Measurements from ENCODE around the gene LRP8.

The LRP8 gene

GRCh38 chr1:53341961-53342707, 14.3 kb upstream of the LRP8 start:
- Histone ChIP-seq H4K20me1 (ENCODE audit: low read depth, low read length) (no peaks in the 10 kb centered on the region), H3K9ac (ENCODE audit: low read length) (no peak overlapping the region), H3K9me3 (ENCODE audit: insufficient read depth, low read length) (no peaks in the 10 kb centered on the region), H3K4me3 (ENCODE audit: insufficient read depth, low read length, poor library complexity, severe bottlenecking) (no peak overlapping the region), H3K27me3 (ENCODE audit: low read length) (no peaks in the 10 kb centered on the region), H2AFZ (ENCODE audit: low read depth, low read length, severe bottlenecking) (no peak overlapping the region), H3K27ac (ENCODE audit: low read depth, low read length) (no peak overlapping the region), H3K79me2 (ENCODE audit: insufficient read depth, low read length) (no peaks in the 10 kb centered on the region), H3K36me3 (ENCODE audit: low read length) (0 out of 2 replicates have a peak, but pooled peaks cover 7% of the 10 kb centered on the region), H3F3A (ENCODE audit: insufficient read depth) (no peaks in the 10 kb centered on the region), H3K4me2 (ENCODE audit: low read depth, low read length, poor library complexity, severe bottlenecking) (no peak overlapping the region), H3K9me2 (replicated peaks; ENCODE audit: insufficient read depth, low read length) (no peaks in the 10 kb centered on the region)
- no peak for TF ChIP-seq EZH2phosphoT487 (conservative IDR thresholded peaks at IDR 0.05; ENCODE audit: low read length)
- TF ChIP-seq CTCF (IDR thresholded peaks at IDR 0.05; ENCODE audit: insufficient read depth, low read length, poor library complexity, severe bottlenecking), result no peak

- H4K20me1 ChIP-seq (ENCODE audit: low read depth, low read length), result no peaks in the 10 kb centered on the region
- no peak overlapping the region for H3K9ac ChIP-seq (ENCODE audit: low read length)
- H3F3A ChIP-seq (ENCODE audit: insufficient read depth), result no peaks in the 10 kb centered on the region
- TF ChIP-seq EZH2phosphoT487 (conservative IDR thresholded peaks at IDR 0.05; ENCODE audit: low read length) (no peak), CTCF (IDR thresholded peaks at IDR 0.05; ENCODE audit: insufficient read depth, low read length, poor library complexity, severe bottlenecking) (no peak)
- H3K27me3 ChIP-seq (ENCODE audit: low read length), result no peaks in the 10 kb centered on the region
- no peak overlapping the region for H3K4me3 ChIP-seq (ENCODE audit: insufficient read depth, low read length, poor library complexity, severe bottlenecking)
- H3K27ac ChIP-seq (ENCODE audit: low read depth, low read length), result no peak overlapping the region
- no peak overlapping the region for H3K4me2 ChIP-seq (ENCODE audit: low read depth, low read length, poor library complexity, severe bottlenecking)
- H3K36me3 ChIP-seq (ENCODE audit: low read length), result 0 out of 2 replicates have a peak, but pooled peaks cover 7% of the 10 kb centered on the region
- no peak overlapping the region for H2AFZ ChIP-seq (ENCODE audit: low read depth, low read length, severe bottlenecking)
- no peaks in the 10 kb centered on the region for H3K79me2 ChIP-seq (ENCODE audit: insufficient read depth, low read length)
- no peaks in the 10 kb centered on the region for H3K9me3 ChIP-seq (ENCODE audit: insufficient read depth, low read length)
- no peaks in the 10 kb centered on the region for H3K9me2 ChIP-seq (replicated peaks; ENCODE audit: insufficient read depth, low read length)
These were observed 13.6 kb upstream of the LRP8 start for GRCh38 chr1:53341521-53341895.

GRCh38 chr1:53340660-53341520, 13.0 kb upstream of the LRP8 start:
- Histone ChIP-seq H3F3A (ENCODE audit: insufficient read depth) (no peaks in the 10 kb centered on the region), H2AFZ (ENCODE audit: low read depth, low read length, severe bottlenecking) (no peak overlapping the region), H3K4me2 (ENCODE audit: low read depth, low read length, poor library complexity, severe bottlenecking) (no peak overlapping the region), H3K9me2 (replicated peaks; ENCODE audit: insufficient read depth, low read length) (no peaks in the 10 kb centered on the region), H3K9me3 (ENCODE audit: insufficient read depth, low read length) (no peaks in the 10 kb centered on the region), H3K36me3 (ENCODE audit: low read length) (peaks cover 11% of the 10 kb centered on the region; the same call in 1 of the 2 replicates), H3K27me3 (ENCODE audit: low read length) (no peaks in the 10 kb centered on the region), H3K79me2 (ENCODE audit: insufficient read depth, low read length) (no peaks in the 10 kb centered on the region), H3K27ac (ENCODE audit: low read depth, low read length) (no peak overlapping the region), H4K20me1 (ENCODE audit: low read depth, low read length) (no peaks in the 10 kb centered on the region), H3K9ac (ENCODE audit: low read length) (no peak overlapping the region), H3K4me3 (ENCODE audit: insufficient read depth, low read length, poor library complexity, severe bottlenecking) (no peak overlapping the region)
- TF ChIP-seq EZH2phosphoT487 (conservative IDR thresholded peaks at IDR 0.05; ENCODE audit: low read length) (no peak), CTCF (IDR thresholded peaks at IDR 0.05; ENCODE audit: insufficient read depth, low read length, poor library complexity, severe bottlenecking) (no peak)

Measured in SU-DHL-6 (cell line).